ENCODE measurements around the gene PDZD2.

The PDZD2 gene

GRCh38 chr5:31637851-31638250, 1.1 kb upstream of the PDZD2 start:
- DNase-seq (ENCODE audit: low read depth, low spot score), result no peak

DNA sequence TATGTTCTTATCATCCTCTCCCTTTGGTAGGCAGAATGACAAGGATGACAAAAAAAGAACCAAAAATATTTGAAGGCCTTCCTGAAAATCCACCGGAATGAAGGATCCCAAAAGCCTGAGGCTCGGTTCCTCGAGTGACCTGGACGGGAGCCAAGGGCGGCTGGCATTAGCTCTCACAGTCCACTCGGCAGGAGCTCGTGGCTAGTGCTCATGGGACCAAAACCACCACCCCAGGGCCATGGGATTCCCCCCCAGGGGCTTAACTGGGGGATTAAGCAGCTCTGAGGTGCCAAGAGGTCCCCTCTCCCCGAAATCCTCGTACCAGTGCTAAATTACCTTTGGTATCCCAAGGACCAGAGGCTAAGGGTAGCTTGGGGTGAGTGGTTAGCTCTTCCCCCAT, 586 bp upstream of the PDZD2 start:
- no peak for DNase-seq (ENCODE audit: low read depth, low spot score)

DNA sequence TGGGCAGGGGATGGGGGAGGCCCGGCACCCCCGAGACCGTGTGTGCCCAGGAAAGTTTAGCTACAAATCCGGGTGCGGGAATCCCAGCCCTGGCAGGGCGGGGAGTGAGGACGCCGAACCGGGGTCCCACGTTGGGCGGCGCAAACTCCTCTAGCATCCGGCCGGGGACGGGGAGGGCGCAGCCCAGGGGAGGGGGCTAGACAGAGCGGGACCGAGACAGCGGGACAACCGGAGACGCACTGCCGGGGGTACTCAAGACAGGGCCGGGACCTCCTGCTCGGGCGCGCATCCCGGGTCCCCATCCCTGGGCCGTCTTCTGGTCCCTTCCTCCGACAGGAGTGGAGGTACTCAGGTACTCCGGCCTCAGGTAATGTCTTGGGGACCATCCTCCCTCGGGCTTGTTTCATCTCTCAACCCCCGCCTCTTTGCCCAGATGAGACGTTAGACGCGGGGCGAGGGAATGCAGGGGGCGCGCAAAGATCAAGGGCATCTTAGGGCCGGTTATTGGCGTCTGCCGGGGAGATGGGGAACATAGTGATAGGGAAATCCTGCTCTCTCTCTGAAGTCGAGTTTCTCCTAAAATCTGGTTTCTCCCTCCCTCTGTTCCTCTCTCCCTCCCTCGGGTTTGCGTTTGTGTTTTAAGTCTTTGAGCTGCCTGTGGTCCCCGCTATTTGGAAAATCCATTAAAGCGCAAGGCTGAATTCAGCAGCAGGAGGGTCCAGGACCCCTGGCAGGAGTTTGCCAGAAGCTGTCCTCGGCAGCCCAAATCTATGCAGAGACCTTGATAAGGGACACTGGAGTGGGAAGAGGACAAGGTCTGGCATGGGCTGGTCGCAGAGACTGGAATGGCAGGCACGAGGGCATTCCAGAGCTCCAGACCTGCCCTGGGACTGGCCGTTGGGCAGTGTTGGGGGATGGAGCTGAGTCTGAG, 815 bp downstream of the PDZD2 start:
- DNase-seq (ENCODE audit: low read depth, low spot score), result no peak

DNA sequence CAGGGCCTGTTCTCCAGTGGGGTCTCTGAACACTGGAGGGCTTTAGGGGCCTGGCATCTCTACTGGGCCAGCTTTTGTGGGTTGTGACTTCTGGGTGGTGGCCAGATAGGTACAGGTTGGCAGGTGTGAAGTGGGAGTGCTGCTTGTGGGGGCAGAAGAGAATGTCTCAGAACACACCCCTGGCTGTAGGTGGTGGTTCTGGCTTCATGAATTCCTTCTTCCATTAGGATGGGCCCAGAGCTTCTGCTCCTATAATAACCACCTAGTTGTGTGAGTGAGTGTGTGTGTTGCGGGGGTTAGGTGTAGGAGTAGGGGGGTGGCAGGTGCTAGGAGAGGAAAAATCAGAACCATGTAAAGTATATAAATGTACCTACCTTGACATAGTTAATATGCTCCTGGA, 1.6 kb downstream of the PDZD2 start:
- DNase-seq (ENCODE audit: low read depth, low spot score), result no peak

- DNase-seq (ENCODE audit: low read depth, low spot score), result no peak
Observed at GRCh38 chr5:31641059-31641458, 2.1 kb downstream of the PDZD2 start.

DNA sequence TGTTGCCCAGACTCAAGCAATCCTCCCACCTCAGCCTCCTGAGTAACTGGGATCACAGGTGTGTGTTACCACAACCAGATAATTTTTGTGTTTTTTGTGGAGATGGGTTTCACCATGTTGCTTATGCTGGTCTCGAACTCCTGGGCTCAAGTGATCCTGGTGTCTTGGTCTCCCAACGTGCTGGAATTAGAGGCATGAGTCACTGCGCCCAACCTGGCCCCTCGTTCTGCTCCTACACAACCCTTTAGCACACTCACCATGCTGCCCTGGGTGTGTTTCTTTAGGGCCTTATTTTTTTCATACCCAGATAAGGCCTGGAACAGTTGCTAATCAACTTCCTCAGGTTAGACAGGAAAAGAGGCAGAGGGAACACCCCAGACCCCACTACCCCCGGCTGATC, 2.6 kb downstream of the PDZD2 start:
- DNase-seq (ENCODE audit: low read depth, low spot score), result no peak

- no peak for DNase-seq (ENCODE audit: low read depth, low spot score)
Observed at GRCh38 chr5:31645420-31646081, 6.6 kb downstream of the PDZD2 start.

GRCh38 chr5:31648326-31648725, 9.4 kb downstream of the PDZD2 start:
- no peak for DNase-seq (ENCODE audit: low read depth, low spot score)

DNA sequence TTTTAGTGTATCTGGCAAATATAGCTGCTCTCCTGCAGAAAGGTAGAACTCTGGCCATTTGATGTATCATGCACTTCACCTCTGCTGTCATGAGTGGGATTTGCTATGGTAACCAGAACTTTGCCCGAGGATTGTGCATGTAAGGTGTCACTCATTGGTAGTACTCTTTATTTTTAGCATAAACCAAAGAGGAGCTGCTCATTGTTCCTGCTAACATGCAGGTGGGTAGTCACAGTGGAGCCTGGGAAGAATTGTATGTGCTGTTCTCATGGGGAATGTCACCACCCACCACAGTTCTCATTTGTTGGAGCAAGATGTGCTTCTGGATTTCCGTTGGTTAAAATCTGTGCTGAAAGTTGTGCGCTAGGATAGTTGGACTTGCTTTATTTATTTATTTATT, 12.3 kb downstream of the PDZD2 start:
- DNase-seq (ENCODE audit: low read depth, low spot score), result no peak

DNA sequence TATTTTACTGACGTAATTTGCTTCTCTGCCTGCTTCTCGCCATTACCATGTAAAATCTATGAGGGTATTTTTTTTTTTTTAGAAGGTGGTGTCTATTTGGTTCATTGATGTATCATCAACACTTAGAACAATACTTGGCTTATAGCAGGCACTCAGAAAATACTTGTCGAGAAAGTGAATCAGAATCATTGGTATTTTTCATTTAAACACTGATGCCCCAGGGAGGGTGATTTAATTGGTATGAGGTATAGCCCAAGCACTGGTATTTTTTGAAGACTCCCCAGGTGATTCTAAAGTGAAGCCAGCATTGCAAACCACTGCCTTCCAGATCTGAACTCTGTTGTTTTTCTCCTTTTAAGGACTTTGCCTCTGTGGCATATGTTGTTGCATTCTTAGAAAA, 16.6 kb downstream of the PDZD2 start:
- DNase-seq (ENCODE audit: low read depth, low spot score), result no peak

- DNase-seq (ENCODE audit: low read depth, low spot score), result no peak
Observed at GRCh38 chr5:31656806-31657205, 17.9 kb downstream of the PDZD2 start.

DNA sequence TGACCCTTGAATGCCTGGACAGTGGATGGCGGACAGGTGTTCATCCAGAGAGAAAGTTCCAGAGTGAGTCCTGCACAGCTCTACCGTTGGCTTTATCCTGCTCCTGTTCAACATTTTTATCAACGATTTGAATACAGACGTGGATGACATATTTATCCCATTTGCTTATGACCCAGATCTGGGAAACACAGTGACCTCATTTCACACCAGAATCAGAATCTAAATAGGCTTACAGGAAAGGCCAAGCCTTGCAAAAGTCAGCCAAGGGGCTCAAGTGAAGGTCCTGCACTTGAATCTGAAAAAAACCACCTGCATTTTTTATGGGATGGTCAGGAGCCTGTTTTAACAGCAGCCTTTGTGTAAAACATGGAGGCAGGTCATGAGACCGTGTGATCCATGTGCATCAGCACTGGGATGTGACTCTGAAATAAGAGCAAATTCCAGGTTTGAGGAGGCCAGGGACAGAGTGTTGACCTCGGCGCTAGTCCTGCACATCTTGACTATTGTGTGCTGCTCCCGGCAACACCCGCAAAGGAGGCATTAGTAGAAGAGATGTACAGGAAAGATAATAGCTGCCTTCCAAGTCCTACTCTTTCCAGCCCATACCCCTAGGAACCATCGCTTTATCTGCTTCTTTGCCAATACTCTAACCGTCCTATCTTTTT, 18.5 kb downstream of the PDZD2 start:
- no peak for DNase-seq (ENCODE audit: low read depth, low spot score)

DNA sequence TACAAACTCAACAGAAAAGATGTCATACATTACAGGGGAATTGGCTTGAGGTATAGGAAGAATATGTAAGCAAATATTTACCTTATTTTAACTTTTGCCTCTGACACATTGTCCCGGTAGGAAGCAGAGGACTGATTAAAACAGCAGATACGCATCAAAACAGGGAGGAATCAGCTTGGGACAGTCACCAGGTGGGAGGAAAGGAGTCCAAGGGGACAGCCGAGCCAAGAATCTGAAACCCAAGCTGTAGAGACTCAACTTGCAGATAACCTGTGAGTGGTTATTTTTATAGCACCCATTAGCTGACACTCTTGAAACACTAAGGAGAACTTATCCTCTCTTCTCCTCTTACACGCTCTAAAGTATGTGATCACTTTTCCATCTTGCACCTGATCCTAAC, 22.3 kb downstream of the PDZD2 start:
- DNase-seq (ENCODE audit: low read depth, low spot score), result no peak

DNA sequence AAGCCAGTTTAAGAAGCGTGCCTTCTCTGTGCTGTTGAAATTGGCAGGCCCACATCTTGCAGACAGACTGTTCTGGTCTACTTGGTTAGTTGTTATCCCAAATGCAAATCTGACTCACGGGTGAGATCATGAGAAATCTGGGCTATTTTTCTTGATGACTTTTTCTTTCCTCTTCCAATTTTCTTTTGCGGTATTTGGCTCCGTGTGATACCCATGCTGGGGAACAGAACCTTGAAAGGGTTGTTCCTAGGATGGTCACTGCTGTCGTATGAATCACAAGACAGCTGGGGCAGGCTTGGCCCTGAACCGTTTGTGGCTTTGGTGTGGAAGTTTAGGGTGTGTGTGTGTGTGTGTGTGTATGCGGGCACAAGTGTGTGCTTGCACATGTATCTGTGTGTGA, 24.6 kb downstream of the PDZD2 start:
- no peak for DNase-seq (ENCODE audit: low read depth, low spot score)

GRCh38 chr5:31664566-31664965, 25.6 kb downstream of the PDZD2 start:
- no peak for DNase-seq (ENCODE audit: low read depth, low spot score)

DNA sequence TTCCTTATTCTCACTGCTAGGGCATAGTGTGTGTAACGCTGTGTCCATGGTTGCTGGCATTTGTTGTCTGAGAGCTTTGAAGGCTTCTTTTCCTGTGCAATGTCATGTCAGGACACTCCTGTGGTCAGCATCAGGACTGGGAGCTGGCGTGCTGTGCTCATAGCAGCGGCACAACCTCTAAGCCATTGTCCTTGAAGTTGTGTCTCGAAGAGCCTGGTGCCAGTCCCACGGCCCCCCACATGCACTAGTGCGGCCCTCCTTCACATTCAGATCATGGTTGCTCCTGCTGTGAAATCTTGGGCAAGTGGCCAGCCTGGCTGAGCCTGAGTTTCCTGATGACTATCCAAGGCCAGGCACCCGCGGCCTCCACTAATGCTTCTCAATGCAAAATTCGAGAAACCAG, 32.4 kb downstream of the PDZD2 start:
- DNase-seq (ENCODE audit: low read depth, low spot score), result no peak

GRCh38 chr5:31674371-31674951, 35.5 kb downstream of the PDZD2 start:
- no peak for DNase-seq (ENCODE audit: low read depth, low spot score)

DNA sequence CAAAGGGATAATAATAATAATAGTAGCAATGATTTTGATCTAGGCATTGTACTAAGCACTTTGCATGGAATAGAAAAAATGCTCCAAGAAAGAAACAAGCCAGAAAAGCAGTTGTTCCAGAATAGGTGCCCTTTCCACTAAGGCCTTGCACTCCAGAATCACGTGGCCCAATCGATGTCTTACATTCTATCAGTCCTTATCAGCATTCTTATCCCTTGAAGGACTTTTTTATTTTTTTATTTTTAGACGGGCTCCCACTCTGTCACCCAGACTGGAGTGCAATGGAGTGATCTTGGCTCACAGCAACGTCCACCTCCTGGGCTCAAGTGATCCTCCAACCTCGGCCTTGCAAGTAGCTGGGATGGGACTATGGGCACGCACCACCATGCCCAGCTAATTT, 36.5 kb downstream of the PDZD2 start:
- DNase-seq (ENCODE audit: low read depth, low spot score), result no peak

DNA sequence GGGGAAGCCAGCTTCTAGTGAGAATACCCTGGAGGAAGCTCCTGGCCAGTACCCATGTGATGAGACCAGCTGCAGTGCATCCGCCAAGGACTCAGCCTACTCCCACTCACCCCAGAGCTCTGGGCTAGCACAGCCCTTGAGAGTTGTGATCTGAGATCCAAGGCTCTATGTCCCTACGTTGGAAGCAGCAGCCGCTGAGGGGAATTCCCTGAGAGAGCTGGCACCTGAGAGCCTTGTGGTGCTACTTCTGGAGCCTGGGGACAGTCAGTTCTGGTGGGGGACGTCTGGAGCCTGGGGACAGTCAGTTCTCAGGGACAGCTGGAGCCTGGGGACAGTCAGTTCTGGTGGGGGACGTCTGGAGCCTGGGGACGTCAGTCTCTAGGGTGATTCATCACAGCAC, 39.2 kb downstream of the PDZD2 start:
- no peak for DNase-seq (ENCODE audit: low read depth, low spot score)

DNA sequence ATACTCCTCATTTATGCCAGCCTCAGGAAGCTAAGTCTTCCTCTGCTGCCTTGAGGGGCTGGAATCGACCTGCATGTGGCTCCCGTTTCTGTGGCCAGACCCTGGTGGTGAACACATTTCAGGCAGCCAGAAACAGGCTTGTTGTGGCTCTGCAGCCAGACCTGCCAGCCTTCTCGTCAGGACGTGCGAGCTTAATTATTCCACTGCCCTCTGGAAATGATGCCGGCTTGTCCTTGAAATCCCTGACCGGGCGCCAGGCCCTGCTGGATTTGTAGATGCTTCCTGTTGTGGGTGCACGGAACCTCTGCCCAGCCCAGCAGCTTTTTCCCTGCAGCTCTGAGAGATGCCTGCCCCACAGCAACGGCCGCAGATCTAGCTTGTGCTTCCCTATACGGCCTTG, 41.6 kb downstream of the PDZD2 start:
- DNase-seq (ENCODE audit: low read depth, low spot score), result no peak

DNA sequence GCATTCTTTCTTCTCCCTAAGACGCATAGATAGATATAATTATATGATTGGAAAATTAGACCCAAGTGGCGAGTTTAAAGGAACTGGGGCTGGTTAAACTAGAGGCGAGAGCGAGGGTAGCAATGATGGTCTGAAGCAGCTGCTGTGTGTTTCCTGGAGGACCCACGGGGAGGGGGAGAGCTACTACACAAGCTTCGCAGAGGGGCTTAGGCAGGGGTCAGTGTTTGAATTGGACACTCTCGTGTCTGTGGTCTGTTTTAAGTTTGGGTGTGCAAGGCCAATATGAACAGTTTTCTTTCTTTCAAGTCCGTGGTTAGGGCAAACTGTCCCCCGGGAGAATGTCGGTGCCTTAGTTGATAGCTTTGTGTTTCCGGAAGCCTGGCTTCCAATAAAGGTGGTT, 43.1 kb downstream of the PDZD2 start:
- no peak for DNase-seq (ENCODE audit: low read depth, low spot score)

DNA sequence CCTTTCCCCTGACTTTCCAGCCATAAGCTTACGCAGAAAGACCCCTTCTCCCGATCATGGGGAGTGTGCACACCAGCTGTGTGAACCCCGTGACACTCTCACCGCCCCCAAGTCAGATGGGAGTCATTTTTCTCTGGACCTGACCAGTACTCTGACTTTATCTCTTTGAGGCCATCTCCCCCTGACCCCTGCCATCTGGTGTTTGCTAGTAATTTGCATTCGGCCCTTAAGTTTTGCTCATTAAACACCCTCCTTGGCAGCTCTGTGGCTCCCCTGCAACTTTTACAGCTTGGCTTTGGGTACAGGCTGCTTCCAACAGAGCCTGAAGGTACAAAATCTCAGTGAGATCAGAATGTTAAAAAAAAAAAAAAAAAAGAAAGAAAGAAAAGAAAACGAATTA, 43.9 kb downstream of the PDZD2 start:
- DNase-seq (ENCODE audit: low read depth, low spot score), result no peak
